ENCODE data around the gene RFC4.
"Not testable (repeated sequence)": the region's sequence is repeated elsewhere in the genome, so short reads cannot be mapped to it uniquely, and the experiment has no call there.

RFC4 gene

GRCh38 chr3:186806089-186807055, at the start of gene RFC4:
Gene RFC4, minus strand, starts transcription at chr3:186806482. Its CDS starts 1,769 bp downstream, at chr3:186804713.
- peak; percentile 75 to 87 for DNase-seq (ENCODE audit: low read depth in 2 of 2)

- no peak for DNase-seq (ENCODE audit: low read depth in 2 of 2)
These were observed 48.7 kb upstream of the RFC4 start for GRCh38 chr3:186854954-186855353.

GRCh38 chr3:186854146-186854545, 47.9 kb upstream of the RFC4 start:
- no peak for DNase-seq (ENCODE audit: low read depth in 2 of 2)

- no peak for DNase-seq (ENCODE audit: low read depth in 2 of 2)
These were observed 46.7 kb upstream of the RFC4 start for GRCh38 chr3:186852994-186853393.

GRCh38 chr3:186851835-186852234, 45.6 kb upstream of the RFC4 start:
- not testable (repeated sequence) for DNase-seq (ENCODE audit: low read depth in 2 of 2)

- DNase-seq (ENCODE audit: low read depth in 2 of 2) = no peak
These were observed 43.2 kb upstream of the RFC4 start for GRCh38 chr3:186849374-186849975.

GRCh38 chr3:186847437-186847836, 41.2 kb upstream of the RFC4 start:
- DNase-seq (ENCODE audit: low read depth in 2 of 2) = no peak

- no peak for DNase-seq (ENCODE audit: low read depth in 2 of 2)
These were observed 39.5 kb upstream of the RFC4 start for GRCh38 chr3:186845756-186846155.

GRCh38 chr3:186844908-186845307, 38.6 kb upstream of the RFC4 start:
- DNase-seq (ENCODE audit: low read depth in 2 of 2) = no peak

- DNase-seq (ENCODE audit: low read depth in 2 of 2) = no peak
These were observed 36.8 kb upstream of the RFC4 start for GRCh38 chr3:186843039-186843432.

- no peak for DNase-seq (ENCODE audit: low read depth in 2 of 2)
These were observed 36.2 kb upstream of the RFC4 start, which contains the start of gene ADIPOQ for GRCh38 chr3:186842426-186843038. Gene ADIPOQ, plus strand, starts transcription at chr3:186842710. Its CDS starts 10,349 bp downstream, at chr3:186853059.

GRCh38 chr3:186841620-186842019, 35.3 kb upstream of the RFC4 start:
- no peak for DNase-seq (ENCODE audit: low read depth in 2 of 2)

GRCh38 chr3:186839874-186840641, 33.8 kb upstream of the RFC4 start:
- no peak for DNase-seq (ENCODE audit: low read depth in 2 of 2)

GRCh38 chr3:186832276-186832675, 26.0 kb upstream of the RFC4 start:
- no peak for DNase-seq (ENCODE audit: low read depth in 2 of 2)

- no peak for DNase-seq (ENCODE audit: low read depth in 2 of 2)
These were observed 25.5 kb upstream of the RFC4 start for GRCh38 chr3:186831798-186832197.

GRCh38 chr3:186828340-186828739, 22.1 kb upstream of the RFC4 start:
- no peak for DNase-seq (ENCODE audit: low read depth in 2 of 2)

- DNase-seq (ENCODE audit: low read depth in 2 of 2) = peak; percentile 66 to 72
These were observed 20.9 kb upstream of the RFC4 start for GRCh38 chr3:186826976-186827857.

- no peak for DNase-seq (ENCODE audit: low read depth in 2 of 2)
These were observed 20.2 kb upstream of the RFC4 start for GRCh38 chr3:186826410-186826975.

- no peak for DNase-seq (ENCODE audit: low read depth in 2 of 2)
These were observed 19.7 kb upstream of the RFC4 start for GRCh38 chr3:186825872-186826409.

GRCh38 chr3:186825294-186825821, 19.1 kb upstream of the RFC4 start:
- DNase-seq (ENCODE audit: low read depth in 2 of 2) = no peak
